ENCODE data around the gene IFNAR2. TPM values are rescaled to one million over a fixed set of nuclear protein-coding genes. Genes with fewer than 3 reads are reported as not detected.

IFNAR2 gene
- total and polyA plus RNA-seq, 2 experiments from 2014 or later, result 16.8 to 18.2 TPM

Other genes with a start within 250 kb of the IFNAR2 start
- 0.04 and 1.4 TPM in 2 replicates for gene OLIG2, start 204.0 kb upstream of the IFNAR2 start, total RNA-seq (2014; rRNA removed; shearing (Covaris generic))
- gene OLIG2, start 204.0 kb upstream of the IFNAR2 start, polyA plus RNA-seq (2016; fragmentation: Nextera tagmentation; extraction: Ambion mirVana), result 0.09 and 0.15 TPM in 2 replicates
- 0.14 and 0.19 TPM in 2 replicates for gene OLIG1, start 159.8 kb upstream of the IFNAR2 start, total RNA-seq (2014; rRNA removed; shearing (Covaris generic))
- 0.81 and 2.0 TPM in 2 replicates for gene OLIG1, start 159.8 kb upstream of the IFNAR2 start, polyA plus RNA-seq (2016; fragmentation: Nextera tagmentation; extraction: Ambion mirVana)
- gene IL10RB, start 36.4 kb downstream of the IFNAR2 start, total RNA-seq (2014; rRNA removed; shearing (Covaris generic)), result 2.1 and 2.5 TPM in 2 replicates
- 2.2 and 2.4 TPM in 2 replicates for gene IL10RB, start 36.4 kb downstream of the IFNAR2 start, polyA plus RNA-seq (2016; fragmentation: Nextera tagmentation; extraction: Ambion mirVana)
- 3.9 and 14.0 TPM in 2 replicates for gene IFNAR1, start 95.0 kb downstream of the IFNAR2 start, total RNA-seq (2014; rRNA removed; shearing (Covaris generic))
- gene IFNAR1, start 95.0 kb downstream of the IFNAR2 start, polyA plus RNA-seq (2016; fragmentation: Nextera tagmentation; extraction: Ambion mirVana), result 14.5 and 18.7 TPM in 2 replicates
- 21.9 and 25.0 TPM in 2 replicates for gene IFNGR2, start 173.5 kb downstream of the IFNAR2 start, total RNA-seq (2014; rRNA removed; shearing (Covaris generic))
- gene IFNGR2, start 173.5 kb downstream of the IFNAR2 start, polyA plus RNA-seq (2016; fragmentation: Nextera tagmentation; extraction: Ambion mirVana), result 29.4 and 29.9 TPM in 2 replicates